ENCODE measurements around the gene GRIK2. TPM values are rescaled to one million over a fixed set of nuclear protein-coding genes. Genes with fewer than 3 reads are reported as not detected.

The GRIK2 gene
- total RNA-seq, 3 donors from 2014 or later: 1.3 to 1.8 (median 1.5) TPM

DNA sequence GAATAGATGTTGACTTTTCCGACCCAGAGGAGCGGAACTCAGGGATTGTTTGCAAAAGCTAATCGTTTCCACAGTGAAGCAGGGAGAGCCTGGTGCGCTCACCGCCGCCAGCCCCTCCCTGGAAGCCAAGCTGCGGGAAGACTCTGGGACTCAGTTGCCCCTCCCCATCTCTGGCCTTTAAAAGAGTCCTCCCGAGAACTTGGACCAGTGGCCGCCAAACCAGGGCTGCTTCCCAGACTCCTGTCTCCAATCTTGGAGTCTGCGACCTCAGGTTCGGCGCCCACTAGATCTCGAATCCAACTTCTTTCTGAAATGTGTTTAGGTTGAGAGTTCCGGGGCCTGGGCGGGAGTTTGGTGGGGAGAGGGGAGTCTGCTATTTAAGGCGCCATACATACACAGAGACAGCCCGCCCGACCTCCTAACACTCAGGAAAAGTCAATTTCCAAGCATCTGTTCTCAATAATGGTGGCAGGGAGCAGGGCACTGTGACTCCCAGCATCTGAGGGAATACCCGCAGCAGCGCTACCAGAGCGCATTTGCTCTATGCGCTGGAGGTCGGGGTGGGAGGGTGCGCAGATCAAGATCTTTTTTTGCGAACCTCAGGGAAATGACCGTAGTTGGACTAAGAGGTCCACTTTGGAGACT is 800 bp upstream of the GRIK2 start:
- Histone ChIP-seq H3K9me3 (no peaks in the 10 kb centered on the region), H3K4me1 (ENCODE audit: low read depth) (no peaks in the 10 kb centered on the region), H3K36me3 (ENCODE audit: low read depth) (no peaks in the 10 kb centered on the region), H3K4me3 (no peak overlapping the region)
- no peak for DNase-seq
- no peak for ATAC-seq
- intact Hi-C loops (cut with DNase I, micrococcal nuclease): no loop called here
- TF ChIP-seq, protein P1, sequence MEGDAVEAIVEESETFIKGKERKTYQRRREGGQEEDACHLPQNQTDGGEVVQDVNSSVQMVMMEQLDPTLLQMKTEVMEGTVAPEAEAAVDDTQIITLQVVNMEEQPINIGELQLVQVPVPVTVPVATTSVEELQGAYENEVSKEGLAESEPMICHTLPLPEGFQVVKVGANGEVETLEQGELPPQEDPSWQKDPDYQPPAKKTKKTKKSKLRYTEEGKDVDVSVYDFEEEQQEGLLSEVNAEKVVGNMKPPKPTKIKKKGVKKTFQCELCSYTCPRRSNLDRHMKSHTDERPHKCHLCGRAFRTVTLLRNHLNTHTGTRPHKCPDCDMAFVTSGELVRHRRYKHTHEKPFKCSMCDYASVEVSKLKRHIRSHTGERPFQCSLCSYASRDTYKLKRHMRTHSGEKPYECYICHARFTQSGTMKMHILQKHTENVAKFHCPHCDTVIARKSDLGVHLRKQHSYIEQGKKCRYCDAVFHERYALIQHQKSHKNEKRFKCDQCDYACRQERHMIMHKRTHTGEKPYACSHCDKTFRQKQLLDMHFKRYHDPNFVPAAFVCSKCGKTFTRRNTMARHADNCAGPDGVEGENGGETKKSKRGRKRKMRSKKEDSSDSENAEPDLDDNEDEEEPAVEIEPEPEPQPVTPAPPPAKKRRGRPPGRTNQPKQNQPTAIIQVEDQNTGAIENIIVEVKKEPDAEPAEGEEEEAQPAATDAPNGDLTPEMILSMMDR (IDR thresholded peaks at IDR 0.05): no peak

DNA sequence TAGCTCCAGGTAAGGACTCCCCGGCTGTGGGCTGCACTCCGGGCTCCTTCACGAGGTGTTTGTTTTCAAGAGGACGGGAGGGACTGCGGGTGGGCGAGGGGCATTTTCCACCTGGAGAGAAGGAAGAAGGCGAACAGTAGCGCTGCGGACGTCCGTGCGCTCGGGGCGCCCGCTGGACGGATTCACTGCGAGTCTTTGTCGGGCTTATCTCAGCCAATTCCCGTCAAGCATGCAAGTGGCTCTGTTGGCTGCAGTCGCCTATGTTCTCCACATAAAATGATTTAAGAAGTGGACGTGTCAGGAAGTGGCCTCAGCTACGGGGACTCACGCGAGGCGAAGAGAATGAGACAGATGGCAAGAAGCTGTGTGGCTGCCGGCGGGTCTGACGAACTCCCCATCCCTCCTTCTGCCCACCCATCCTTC is 332 bp downstream of the GRIK2 start:
- peak; percentile 40 for ATAC-seq
- Histone ChIP-seq H3K36me3 (ENCODE audit: low read depth) (no peaks in the 10 kb centered on the region), H3K4me1 (ENCODE audit: low read depth) (no peaks in the 10 kb centered on the region), H3K4me3 (no peak overlapping the region), H3K9me3 (no peaks in the 10 kb centered on the region)
- TF ChIP-seq, protein P1 (IDR thresholded peaks at IDR 0.05): no peak
- intact Hi-C loops (cut with DNase I, micrococcal nuclease): no loop called here
- DNase-seq: peak in 1 of 3 donors; percentile 20

DNA sequence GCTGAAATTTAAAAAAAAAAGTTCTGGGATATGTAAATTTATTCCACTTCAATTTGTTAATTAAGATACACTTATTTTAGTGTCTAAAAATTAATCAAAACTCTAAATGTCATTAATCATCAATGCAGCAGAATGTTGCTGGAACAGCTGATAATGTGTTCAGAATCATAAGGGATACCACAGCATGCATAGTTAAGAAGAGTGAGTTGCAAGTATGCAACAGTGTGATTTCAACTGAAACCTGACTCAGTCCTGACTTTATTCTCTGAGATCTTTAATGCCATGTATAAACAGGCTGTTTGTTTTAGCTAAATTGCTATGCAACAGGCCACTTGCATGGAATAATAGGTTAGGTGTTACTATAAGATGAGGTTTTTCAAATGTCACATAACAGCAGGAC is 1.4 kb downstream of the GRIK2 start:
- ATAC-seq: no peak
- Histone ChIP-seq H3K36me3 (ENCODE audit: low read depth) (no peaks in the 10 kb centered on the region), H3K4me3 (no peak overlapping the region), H3K9me3 (no peaks in the 10 kb centered on the region), H3K4me1 (ENCODE audit: low read depth) (no peaks in the 10 kb centered on the region)
- no peak for DNase-seq
- intact Hi-C loops (cut with DNase I, micrococcal nuclease): no loop called here
- TF ChIP-seq, protein P1 (IDR thresholded peaks at IDR 0.05): no peak

DNA sequence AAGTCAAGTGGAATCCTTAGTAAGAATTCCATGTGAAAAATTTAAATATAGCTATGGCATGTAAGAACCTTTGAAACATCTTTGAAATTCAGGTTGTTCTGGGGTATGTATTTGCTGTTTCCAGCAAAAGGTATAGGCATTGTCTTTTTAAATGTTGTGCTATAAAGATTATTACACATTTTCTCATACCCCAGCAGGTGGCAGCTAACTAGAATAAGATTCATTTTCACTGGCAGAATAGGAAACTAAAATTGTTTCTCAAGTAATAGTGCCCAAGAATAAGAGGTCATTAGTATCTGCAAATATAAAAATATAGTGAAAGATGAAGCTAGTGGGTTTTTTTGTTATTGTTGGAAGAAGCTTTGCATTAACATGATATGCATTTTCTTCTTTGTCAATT is 1.8 kb downstream of the GRIK2 start:
- ATAC-seq (no peak), DNase-seq (no peak)
- intact Hi-C loops (cut with DNase I, micrococcal nuclease): no loop called here

DNA sequence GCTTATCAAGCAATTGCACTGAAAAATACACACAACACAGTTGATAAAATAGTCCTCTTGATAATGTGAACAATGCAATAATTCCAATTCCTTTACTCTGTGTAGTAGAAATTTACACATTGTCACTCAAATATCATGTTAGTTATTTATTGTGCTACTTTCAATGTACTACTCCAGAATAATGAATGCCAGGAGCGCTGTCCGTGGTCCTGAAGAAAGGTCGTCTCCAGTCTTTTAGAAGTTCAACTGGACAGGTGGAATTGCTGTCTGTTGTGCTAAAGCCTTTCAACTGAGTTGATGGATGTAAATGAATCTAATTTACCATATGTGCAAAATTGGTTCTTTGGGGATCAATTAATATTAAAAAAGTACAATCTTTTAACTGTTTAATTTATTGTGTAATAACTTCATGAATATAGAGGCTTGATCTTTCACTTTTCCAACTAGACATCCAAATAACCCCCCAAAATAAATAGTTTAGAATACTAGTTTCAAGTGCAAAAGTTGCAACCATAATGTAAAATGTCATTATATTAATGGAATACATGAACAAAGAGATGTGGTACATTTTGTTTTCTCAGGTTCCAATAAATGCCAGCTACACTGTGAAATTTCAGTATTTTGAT is 3.2 kb downstream of the GRIK2 start:
- TF ChIP-seq, protein P1 (IDR thresholded peaks at IDR 0.05): no peak
- no peak overlapping the region for H3K4me3 ChIP-seq
- ATAC-seq: no peak
- no peaks in the 10 kb centered on the region for H3K4me1 ChIP-seq (ENCODE audit: low read depth)
- DNase-seq: peak in 2 of 3 donors; percentile 61 to 85
- H3K36me3 ChIP-seq (ENCODE audit: low read depth): no peaks in the 10 kb centered on the region
- intact Hi-C loops (cut with DNase I, micrococcal nuclease): no loop called here
- H3K9me3 ChIP-seq: no peaks in the 10 kb centered on the region

More for the DNA sequence above, 1.8 kb downstream of the GRIK2 start:
- Histone ChIP-seq H3K9me3 (no peaks in the 10 kb centered on the region), H3K4me1 (ENCODE audit: low read depth) (no peaks in the 10 kb centered on the region), H3K36me3 (ENCODE audit: low read depth) (no peaks in the 10 kb centered on the region), H3K4me3 (no peak overlapping the region)
- TF ChIP-seq, protein P1 (IDR thresholded peaks at IDR 0.05): no peak
